SK-N-SH treated with all-trans-retinoic acid at 6 μM for 48 hours (cell line): ENCODE data around the gene THSD8.

Experiments used
- ATAC-seq: fragments of 200-7000 bp; cut with Tn5 transposase; 3 replicates; pipeline ENCODE4 v1.9.1; 2020; ENCODE audit warnings: mild to moderate bottlenecking, moderate library complexity
- ARNTL ChIP-seq: fragments of 450-650 bp; formaldehyde crosslinking; IDR thresholded peaks from 2 replicates; pipeline ENCODE4 v1.5.0; 2020; ENCODE audit warnings: low read depth, mild to moderate bottlenecking, moderate library complexity, borderline replicate concordance
- BACH2 ChIP-seq: fragments of 250-450 bp; sonication (Bioruptor Pico); IDR thresholded peaks from 2 replicates; pipeline ENCODE4 v1.9.0; 2021; ENCODE audit warnings: mild to moderate bottlenecking, borderline replicate concordance
- CSDC2 ChIP-seq: fragments of 250-450 bp; sonication (Bioruptor Pico); IDR thresholded peaks from 2 replicates; pipeline ENCODE4 v1.5.0; 2020; ENCODE audit warnings: mild to moderate bottlenecking, moderate library complexity
- ESRRG ChIP-seq: fragments of 250-450 bp; sonication (Bioruptor Pico); IDR thresholded peaks from 2 replicates; pipeline ENCODE4 v1.6.1; 2021; ENCODE audit warnings: mild to moderate bottlenecking
- GLIS3 ChIP-seq: fragments of 250-450 bp; sonication (Bioruptor Pico); IDR thresholded peaks from 2 replicates; pipeline ENCODE4 v1.5.0; 2020; ENCODE audit warnings: mild to moderate bottlenecking, moderate library complexity
- OSR1 ChIP-seq: fragments of 250-450 bp; sonication (Bioruptor Pico); IDR thresholded peaks from 2 replicates; pipeline ENCODE4 v1.8.0; 2022; ENCODE audit warnings: moderate library complexity, mild to moderate bottlenecking, inconsistent platforms
- PPARA ChIP-seq: fragments of 250-450 bp; sonication (Bioruptor Pico); IDR thresholded peaks from 2 replicates; pipeline ENCODE4 v1.5.0; 2020; ENCODE audit warnings: mild to moderate bottlenecking, borderline replicate concordance
- RARB ChIP-seq: fragments of 250-450 bp; sonication (Bioruptor Pico); IDR thresholded peaks from 2 replicates; pipeline ENCODE4 v1.8.0; 2021; ENCODE audit warnings: mild to moderate bottlenecking, moderate library complexity
- SNAI2 ChIP-seq: fragments of 250-450 bp; sonication (Bioruptor Pico); IDR thresholded peaks from 2 replicates; pipeline ENCODE4 v1.5.0; 2020; ENCODE audit warnings: mild to moderate bottlenecking, moderate library complexity
- TCF4 ChIP-seq: fragments of 250-450 bp; sonication (Bioruptor Pico); IDR thresholded peaks from 2 replicates; pipeline ENCODE4 v1.8.0; 2021; ENCODE audit warnings: mild to moderate bottlenecking, moderate library complexity, borderline replicate concordance
- TOX ChIP-seq: fragments of 250-450 bp; sonication (Bioruptor Pico); IDR thresholded peaks from 2 replicates; pipeline ENCODE4 v1.8.0; 2021; ENCODE audit warnings: mild to moderate bottlenecking, moderate library complexity, borderline replicate concordance
- ZC3H10 ChIP-seq: fragments of 250-450 bp; sonication (Bioruptor Pico); IDR thresholded peaks from 2 replicates; pipeline ENCODE4 v1.5.1; 2021; ENCODE audit warnings: mild to moderate bottlenecking, moderate library complexity
- ZFP3 ChIP-seq: fragments of 250-450 bp; sonication (Bioruptor Pico); IDR thresholded peaks from 2 replicates; pipeline ENCODE4 v1.5.0; 2020; ENCODE audit warnings: mild to moderate bottlenecking, moderate library complexity
- ZFP30 ChIP-seq: fragments of 450-650 bp; formaldehyde crosslinking; IDR thresholded peaks from 2 replicates; pipeline ENCODE4 v1.5.0; 2022; ENCODE audit warnings: mild to moderate bottlenecking, moderate library complexity
- ZNF565 ChIP-seq: fragments of 450-650 bp; formaldehyde crosslinking; conservative IDR thresholded peaks from 2 replicates; pipeline ENCODE4 v1.5.0; 2020; ENCODE audit warnings: low read depth, mild to moderate bottlenecking, moderate library complexity
- ZNF70 ChIP-seq: fragments of 450-650 bp; formaldehyde crosslinking; IDR thresholded peaks from 2 replicates; pipeline ENCODE4 v1.5.0; 2020; ENCODE audit warnings: mild to moderate bottlenecking, moderate library complexity
- ZNF8 ChIP-seq: fragments of 450-650 bp; formaldehyde crosslinking; IDR thresholded peaks from 2 replicates; pipeline ENCODE4 v1.5.0; 2020; ENCODE audit warnings: mild to moderate bottlenecking, moderate library complexity
- TF ChIP-seq, protein P1 (sequence below): fragments of 250-450 bp; sonication (Bioruptor Pico); IDR thresholded peaks from 2 replicates; pipeline ENCODE4 v1.5.1; 2020; ENCODE audit warnings: low read depth, mild to moderate bottlenecking, moderate library complexity
- TF ChIP-seq, protein P2 (sequence below): fragments of 250-450 bp; sonication (Bioruptor Pico); IDR thresholded peaks from 2 replicates; pipeline ENCODE4 v1.5.0; 2020; ENCODE audit warnings: mild to moderate bottlenecking, moderate library complexity
- TF ChIP-seq, protein P3 (sequence below): fragments of 250-450 bp; sonication (Bioruptor Pico); IDR thresholded peaks from 2 replicates; pipeline ENCODE4 v1.8.0; 2020; ENCODE audit warnings: mild to moderate bottlenecking, moderate library complexity, borderline replicate concordance
- TF ChIP-seq, protein P4 (sequence below): fragments of 250-450 bp; sonication (Bioruptor Pico); IDR thresholded peaks from 2 replicates; pipeline ENCODE4 v1.5.1; 2021; ENCODE audit warnings: mild to moderate bottlenecking, moderate library complexity
- TF ChIP-seq, protein P5 (sequence below): fragments of 250-450 bp; sonication (Bioruptor Pico); IDR thresholded peaks from 2 replicates; pipeline ENCODE4 v1.8.0; 2021; ENCODE audit warnings: low read depth, mild to moderate bottlenecking, moderate library complexity, borderline replicate concordance

The THSD8 gene

DNA sequence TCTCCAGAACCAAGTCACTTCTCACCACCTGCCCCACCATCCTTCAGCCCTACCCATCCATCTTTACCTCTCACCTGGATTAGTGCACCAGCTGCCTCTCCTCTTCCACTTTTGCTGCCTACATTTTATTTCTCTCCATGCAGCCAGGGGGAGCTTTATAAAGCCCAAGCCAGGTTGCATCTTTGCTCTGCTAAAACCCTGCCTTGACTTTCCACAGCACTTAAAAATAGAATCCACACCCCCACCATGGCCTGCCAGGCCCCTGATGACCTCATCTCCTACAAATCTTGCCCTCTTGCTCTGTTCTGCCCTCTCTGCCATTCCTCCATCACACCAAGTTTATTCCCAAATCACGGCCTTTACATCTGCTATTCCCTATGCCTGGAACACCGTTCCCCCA, 28.3 kb upstream of the THSD8 start:
- TF ChIP-seq TOX (CRISPR knock-in tag) = no peak
- no peak for TF ChIP-seq TCF4 (CRISPR knock-in tag)
- no peak for TF ChIP-seq ZNF8 (CRISPR knock-in tag)
- no peak for TF ChIP-seq ZC3H10 (CRISPR knock-in tag)
- TF ChIP-seq ESRRG (CRISPR knock-in tag) = no peak
- TF ChIP-seq ZFP3 = no peak
- no peak for TF ChIP-seq SNAI2 (CRISPR knock-in tag)
- no peak for TF ChIP-seq BACH2 (CRISPR knock-in tag)
- TF ChIP-seq OSR1 (CRISPR knock-in tag) = no peak
- no peak for TF ChIP-seq ZNF70 (CRISPR knock-in tag)
- TF ChIP-seq, protein P1, sequence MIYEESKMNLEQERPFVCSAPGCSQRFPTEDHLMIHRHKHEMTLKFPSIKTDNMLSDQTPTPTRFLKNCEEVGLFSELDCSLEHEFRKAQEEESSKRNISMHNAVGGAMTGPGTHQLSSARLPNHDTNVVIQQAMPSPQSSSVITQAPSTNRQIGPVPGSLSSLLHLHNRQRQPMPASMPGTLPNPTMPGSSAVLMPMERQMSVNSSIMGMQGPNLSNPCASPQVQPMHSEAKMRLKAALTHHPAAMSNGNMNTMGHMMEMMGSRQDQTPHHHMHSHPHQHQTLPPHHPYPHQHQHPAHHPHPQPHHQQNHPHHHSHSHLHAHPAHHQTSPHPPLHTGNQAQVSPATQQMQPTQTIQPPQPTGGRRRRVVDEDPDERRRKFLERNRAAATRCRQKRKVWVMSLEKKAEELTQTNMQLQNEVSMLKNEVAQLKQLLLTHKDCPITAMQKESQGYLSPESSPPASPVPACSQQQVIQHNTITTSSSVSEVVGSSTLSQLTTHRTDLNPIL (CRISPR knock-in tag) = no peak
- TF ChIP-seq CSDC2 (CRISPR knock-in tag) = no peak
- TF ChIP-seq, protein P2, sequence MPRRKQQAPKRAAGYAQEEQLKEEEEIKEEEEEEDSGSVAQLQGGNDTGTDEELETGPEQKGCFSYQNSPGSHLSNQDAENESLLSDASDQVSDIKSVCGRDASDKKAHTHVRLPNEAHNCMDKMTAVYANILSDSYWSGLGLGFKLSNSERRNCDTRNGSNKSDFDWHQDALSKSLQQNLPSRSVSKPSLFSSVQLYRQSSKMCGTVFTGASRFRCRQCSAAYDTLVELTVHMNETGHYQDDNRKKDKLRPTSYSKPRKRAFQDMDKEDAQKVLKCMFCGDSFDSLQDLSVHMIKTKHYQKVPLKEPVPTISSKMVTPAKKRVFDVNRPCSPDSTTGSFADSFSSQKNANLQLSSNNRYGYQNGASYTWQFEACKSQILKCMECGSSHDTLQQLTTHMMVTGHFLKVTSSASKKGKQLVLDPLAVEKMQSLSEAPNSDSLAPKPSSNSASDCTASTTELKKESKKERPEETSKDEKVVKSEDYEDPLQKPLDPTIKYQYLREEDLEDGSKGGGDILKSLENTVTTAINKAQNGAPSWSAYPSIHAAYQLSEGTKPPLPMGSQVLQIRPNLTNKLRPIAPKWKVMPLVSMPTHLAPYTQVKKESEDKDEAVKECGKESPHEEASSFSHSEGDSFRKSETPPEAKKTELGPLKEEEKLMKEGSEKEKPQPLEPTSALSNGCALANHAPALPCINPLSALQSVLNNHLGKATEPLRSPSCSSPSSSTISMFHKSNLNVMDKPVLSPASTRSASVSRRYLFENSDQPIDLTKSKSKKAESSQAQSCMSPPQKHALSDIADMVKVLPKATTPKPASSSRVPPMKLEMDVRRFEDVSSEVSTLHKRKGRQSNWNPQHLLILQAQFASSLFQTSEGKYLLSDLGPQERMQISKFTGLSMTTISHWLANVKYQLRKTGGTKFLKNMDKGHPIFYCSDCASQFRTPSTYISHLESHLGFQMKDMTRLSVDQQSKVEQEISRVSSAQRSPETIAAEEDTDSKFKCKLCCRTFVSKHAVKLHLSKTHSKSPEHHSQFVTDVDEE (CRISPR knock-in tag) = no peak
- TF ChIP-seq, protein P3, sequence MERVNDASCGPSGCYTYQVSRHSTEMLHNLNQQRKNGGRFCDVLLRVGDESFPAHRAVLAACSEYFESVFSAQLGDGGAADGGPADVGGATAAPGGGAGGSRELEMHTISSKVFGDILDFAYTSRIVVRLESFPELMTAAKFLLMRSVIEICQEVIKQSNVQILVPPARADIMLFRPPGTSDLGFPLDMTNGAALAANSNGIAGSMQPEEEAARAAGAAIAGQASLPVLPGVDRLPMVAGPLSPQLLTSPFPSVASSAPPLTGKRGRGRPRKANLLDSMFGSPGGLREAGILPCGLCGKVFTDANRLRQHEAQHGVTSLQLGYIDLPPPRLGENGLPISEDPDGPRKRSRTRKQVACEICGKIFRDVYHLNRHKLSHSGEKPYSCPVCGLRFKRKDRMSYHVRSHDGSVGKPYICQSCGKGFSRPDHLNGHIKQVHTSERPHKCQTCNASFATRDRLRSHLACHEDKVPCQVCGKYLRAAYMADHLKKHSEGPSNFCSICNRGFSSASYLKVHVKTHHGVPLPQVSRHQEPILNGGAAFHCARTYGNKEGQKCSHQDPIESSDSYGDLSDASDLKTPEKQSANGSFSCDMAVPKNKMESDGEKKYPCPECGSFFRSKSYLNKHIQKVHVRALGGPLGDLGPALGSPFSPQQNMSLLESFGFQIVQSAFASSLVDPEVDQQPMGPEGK (CRISPR knock-in tag) = no peak
- no peak for TF ChIP-seq RARB (CRISPR knock-in tag)
- no peak for TF ChIP-seq ZFP30 (CRISPR knock-in tag)
- TF ChIP-seq, protein P4, sequence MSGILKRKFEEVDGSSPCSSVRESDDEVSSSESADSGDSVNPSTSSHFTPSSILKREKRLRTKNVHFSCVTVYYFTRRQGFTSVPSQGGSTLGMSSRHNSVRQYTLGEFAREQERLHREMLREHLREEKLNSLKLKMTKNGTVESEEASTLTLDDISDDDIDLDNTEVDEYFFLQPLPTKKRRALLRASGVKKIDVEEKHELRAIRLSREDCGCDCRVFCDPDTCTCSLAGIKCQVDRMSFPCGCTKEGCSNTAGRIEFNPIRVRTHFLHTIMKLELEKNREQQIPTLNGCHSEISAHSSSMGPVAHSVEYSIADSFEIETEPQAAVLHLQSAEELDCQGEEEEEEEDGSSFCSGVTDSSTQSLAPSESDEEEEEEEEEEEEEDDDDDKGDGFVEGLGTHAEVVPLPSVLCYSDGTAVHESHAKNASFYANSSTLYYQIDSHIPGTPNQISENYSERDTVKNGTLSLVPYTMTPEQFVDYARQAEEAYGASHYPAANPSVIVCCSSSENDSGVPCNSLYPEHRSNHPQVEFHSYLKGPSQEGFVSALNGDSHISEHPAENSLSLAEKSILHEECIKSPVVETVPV (CRISPR knock-in tag) = no peak
- TF ChIP-seq, protein P5, sequence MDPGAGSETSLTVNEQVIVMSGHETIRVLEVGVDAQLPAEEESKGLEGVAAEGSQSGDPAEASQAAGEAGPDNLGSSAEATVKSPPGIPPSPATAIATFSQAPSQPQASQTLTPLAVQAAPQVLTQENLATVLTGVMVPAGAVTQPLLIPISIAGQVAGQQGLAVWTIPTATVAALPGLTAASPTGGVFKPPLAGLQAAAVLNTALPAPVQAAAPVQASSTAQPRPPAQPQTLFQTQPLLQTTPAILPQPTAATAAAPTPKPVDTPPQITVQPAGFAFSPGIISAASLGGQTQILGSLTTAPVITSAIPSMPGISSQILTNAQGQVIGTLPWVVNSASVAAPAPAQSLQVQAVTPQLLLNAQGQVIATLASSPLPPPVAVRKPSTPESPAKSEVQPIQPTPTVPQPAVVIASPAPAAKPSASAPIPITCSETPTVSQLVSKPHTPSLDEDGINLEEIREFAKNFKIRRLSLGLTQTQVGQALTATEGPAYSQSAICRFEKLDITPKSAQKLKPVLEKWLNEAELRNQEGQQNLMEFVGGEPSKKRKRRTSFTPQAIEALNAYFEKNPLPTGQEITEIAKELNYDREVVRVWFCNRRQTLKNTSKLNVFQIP (CRISPR knock-in tag) = no peak
- TF ChIP-seq PPARA (CRISPR knock-in tag) = no peak
- no peak for TF ChIP-seq ARNTL
- no peak; the same call in 2 of the 3 replicates for ATAC-seq

DNA sequence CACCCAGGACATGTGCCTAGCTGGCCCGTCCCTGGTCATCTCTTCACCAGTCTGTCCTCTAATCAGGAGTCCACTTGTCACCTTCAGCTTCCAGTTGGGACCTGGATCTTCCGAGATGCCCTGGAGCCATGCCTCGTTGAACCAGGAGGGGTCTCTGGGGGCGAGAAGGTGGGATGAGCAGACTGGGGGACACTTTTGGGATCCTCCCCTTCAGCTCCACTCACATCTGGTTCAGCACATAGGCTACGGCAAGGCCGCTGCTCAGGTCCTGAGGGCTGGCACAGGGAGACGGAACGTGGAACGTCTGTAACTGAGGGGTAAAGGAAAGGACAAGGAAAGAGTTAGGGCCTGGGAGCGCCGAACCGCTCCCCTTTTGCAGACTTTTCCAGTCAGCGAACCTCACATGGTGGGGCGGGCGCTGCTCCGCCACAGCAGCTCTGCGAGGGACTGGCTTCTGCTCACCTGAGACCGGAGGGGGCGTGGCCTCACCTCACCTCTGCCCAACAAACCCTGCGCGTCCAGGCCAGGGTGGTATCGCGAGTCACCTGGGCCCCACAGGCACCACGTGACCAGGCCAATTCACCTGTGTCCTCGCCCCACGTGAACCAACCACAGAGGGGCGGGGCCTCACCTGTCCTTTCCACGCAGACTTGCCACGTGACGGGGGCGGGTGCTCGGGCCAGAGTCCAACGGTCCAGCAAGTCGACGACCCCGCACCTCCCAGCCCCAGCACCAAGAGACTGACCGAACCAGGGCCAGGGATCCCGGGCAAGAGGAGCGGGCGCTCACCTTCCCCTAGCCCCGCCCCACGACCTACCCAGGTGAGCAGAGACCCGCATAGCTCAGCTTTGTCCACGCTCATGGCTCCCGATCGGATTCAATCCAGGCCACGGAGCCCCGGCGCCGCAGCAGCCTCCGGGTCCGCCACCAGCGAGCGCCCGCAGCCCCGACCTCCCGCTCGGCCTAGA, 27.0 kb upstream of the THSD8 start, which contains the start of gene HOOK2:
Gene HOOK2, minus strand, starts transcription at position 965 of the 968 bp plus-strand sequence. Its CDS starts 103 bp downstream, at position 862.
- no peak for ATAC-seq
- TF ChIP-seq, protein P2 (CRISPR knock-in tag) = no peak
- TF ChIP-seq, protein P5 (CRISPR knock-in tag) = no peak
- TF ChIP-seq RARB (CRISPR knock-in tag) (no peak), SNAI2 (CRISPR knock-in tag) (no peak), TOX (CRISPR knock-in tag) (no peak), CSDC2 (CRISPR knock-in tag) (no peak), GLIS3 (no peak), ZFP30 (CRISPR knock-in tag) (no peak), TCF4 (CRISPR knock-in tag) (no peak), ZNF8 (CRISPR knock-in tag) (no peak), ZNF565 (CRISPR knock-in tag) (no peak)
- TF ChIP-seq, protein P1 (CRISPR knock-in tag) = no peak
